NK-92 treated with Interleukin-12 subunit alpha and Interleukin-12 subunit beta, amount 100 ng/mL, for 24 hours (cell line): ENCODE results near the gene OIT3.

Experiments
- DNase-seq: peaks from one replicate; lab custom pipeline; 2025; lab: John Stamatoyannopoulos, UW

The OIT3 gene

DNA sequence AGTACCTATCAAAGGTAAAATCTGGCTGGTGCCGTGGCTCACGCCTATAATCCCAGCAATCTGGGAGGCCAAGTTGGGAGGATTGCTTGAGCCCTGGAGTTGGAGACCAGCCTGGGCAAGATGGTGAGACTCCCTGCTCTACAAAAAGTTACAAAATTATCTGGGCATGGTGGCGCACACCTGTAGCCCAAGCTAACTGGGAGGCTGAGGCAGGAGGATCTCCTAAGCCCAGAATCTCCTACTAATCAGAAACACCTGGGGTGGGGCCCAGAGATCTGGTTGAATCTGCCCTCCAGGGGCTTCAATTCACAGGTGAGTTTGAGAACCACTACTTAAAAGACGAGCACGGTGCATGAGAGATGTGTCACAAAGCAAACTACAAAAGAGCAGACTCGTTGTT, 58.6 kb downstream of the OIT3 start:
- no peak for DNase-seq

DNA sequence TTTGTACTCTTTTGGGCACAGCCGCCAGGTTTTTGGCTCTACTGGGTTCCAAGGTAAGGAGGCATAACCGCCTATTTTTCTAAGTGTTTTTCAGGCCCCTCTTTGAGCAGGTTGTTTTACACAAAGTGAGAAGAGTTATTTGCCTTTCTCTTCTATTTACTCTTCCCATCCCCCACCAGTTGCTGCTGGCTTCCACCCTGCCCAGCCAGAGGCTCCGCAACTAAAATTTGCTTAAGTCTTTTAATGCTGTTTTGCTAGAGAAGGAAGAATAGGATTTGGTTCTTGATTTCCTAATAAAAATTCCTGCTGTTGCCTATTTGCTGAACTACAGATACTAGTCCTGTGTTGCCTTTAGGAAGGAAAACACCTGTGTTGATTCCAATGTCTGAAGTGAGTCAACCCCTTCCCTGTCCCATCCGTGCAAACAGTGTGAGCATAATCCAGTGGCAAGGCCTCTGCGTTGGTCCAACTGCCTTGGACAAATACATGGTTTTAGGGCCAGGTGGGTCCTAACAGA, 59.2 kb downstream of the OIT3 start:
- no peak for DNase-seq

DNA sequence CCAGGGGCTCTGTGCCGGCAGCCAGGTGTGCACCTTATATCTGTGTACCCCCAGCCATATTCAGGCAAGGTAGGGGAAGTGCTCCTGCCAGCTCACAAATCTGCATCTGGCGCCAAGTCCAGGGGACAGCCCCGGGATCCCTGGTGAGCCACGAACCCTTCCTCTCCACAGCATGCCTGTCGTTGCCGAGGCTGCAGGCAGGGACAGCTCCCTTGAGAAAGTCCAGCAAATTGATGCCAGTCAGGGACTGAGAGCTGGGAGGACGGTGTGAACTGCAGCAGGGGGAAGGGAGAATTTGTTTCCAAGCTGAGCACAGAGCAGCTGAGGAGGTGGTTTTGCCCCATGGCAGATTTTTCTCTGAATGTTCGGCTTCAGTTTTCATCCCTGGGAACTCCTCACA, 60.1 kb downstream of the OIT3 start:
- DNase-seq, result no peak

DNA sequence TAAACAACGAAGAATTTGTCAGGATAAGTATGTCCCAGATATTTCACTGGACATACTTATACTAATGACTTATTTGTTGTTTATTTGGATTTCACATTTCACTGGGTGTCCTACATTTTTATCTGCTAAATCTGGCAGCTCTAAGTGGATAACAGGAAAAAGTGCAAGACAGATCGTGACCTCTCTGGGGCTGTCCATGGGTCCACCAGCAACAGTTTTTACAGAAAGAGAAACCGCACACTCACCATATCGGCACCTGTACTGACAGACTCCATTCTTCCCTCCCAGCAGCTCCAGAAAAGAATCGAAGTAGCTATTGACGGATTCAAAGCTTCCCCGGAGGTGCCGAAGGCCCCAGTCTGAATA, 60.7 kb downstream of the OIT3 start:
- no peak for DNase-seq

DNA sequence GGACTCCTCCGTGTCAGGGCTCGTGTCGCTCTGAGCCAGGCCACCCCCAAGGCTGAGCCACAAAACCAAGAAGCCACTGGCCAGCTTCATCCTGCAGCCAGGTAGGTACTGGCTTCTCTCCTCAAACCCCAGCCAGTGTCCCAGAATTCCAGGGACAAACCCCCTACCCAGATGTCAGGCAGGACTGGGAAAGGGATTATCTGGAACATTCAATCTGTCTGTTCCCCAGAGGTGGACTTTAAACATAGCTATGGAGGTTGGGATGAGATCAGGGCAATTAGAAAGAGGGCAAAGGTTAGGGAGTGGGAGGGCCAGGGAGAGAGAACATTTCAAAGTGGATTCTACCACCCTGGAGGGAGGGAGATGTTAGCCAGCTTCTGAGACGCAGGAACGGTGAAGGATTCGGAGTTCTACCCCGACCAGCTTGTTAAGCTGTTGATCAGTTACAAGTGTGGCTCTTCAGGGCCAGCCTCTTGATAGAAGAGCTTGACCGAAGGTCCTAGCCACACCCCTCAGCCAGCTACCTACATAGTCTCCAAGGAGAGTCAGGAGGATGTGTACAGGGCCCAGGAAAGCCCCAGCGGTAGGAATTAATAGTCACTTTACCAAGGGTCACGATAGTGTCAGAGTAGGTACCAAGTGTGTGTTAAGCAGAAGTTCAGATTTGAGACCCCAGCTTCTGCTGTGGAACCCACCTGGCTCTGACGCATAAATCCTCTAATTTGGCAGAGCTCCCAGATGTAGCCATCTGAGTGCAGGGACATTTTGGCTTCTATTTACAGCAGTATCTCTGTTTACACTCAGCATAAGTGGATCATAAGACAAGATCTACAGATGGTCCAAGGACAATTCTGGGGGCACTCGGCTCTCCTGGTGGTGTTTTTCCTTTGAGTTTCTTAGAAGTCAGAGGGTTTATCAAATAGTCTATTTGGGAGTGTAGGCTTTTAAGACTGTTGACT, 61.3 kb downstream of the OIT3 start, which contains the start of gene PLA2G12B:
TSS of gene PLA2G12B (minus strand) at position 211 of the 959 bp plus-strand sequence. CDS start at position 90, 121 bp downstream.
- DNase-seq, result no peak

DNA sequence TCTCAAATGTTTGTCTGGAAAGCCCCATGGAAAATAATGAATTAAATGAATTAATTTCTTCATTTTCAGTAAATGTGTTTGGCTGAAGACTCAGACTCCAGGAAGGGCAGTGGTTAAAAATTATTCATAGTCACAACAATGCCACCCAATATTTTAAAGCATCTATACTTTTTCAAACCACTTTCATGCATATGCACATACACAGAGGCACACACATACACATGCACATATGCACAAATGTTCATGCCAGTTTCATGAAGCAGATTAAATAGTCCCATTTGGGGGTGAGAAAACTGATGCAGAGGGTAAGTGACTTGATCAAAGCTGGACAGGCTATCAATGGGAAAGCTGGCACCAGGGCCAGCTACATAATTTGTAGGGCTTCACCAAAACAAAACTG, 62.5 kb downstream of the OIT3 start:
- DNase-seq, result no peak

DNA sequence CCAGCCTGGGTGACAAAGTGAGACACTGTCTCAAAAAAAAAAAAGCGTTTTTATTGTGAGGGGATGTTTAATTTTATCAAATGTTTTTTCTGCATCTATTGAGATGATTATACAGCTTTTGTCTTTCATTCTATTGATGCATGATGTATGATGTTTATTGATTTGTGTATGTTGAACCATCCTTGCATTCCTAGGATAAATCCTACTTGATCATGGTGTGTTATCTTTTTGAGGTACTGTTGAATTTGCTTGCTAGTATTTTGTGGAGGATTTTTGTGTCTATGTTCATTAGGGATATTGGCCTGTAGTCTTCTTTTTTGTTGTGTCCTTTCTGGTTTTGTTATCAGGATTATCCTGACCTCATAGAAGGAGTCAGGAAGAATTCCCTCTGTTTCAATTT, 83.3 kb downstream of the OIT3 start:
- DNase-seq, result no peak

DNA sequence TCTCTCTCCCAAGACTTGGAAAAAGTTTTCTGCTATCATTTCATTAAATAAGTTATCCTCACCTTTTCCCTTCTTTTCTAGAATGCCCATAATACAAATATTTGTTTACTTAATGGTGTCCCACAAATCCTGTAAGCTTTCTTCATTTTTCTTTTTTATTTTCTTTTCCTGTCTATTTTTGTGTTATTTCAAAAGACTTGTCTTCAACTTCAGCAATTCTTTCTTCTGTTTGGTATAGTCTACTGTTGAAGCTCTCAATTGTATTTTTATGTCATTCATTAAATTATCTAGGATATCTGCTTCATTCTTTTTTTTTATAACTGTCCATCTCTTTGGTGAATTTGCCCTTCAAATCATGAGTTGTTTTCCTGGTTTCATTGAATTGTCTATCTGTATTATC, 86.2 kb downstream of the OIT3 start:
- DNase-seq, result no peak

DNA sequence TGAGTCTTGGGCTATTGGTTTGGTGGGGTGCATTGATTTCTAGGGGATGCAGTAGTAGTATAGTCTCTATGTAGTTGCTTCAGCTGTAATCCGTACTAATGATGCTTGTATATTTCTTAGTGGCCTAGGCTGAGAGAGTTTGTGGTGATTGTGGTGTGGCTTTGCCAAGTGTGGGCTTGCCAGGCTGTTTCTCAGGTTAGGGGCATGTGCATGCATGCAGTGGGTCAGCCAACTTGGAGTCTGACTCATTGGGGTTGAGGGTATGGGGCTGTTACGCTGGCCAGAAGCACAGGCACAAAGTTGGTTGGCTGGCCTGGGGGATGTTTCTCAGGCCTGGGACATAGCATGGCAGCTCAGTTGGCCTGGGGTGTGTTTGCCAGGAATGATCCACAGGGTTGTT, 86.8 kb downstream of the OIT3 start:
- DNase-seq, result no peak

DNA sequence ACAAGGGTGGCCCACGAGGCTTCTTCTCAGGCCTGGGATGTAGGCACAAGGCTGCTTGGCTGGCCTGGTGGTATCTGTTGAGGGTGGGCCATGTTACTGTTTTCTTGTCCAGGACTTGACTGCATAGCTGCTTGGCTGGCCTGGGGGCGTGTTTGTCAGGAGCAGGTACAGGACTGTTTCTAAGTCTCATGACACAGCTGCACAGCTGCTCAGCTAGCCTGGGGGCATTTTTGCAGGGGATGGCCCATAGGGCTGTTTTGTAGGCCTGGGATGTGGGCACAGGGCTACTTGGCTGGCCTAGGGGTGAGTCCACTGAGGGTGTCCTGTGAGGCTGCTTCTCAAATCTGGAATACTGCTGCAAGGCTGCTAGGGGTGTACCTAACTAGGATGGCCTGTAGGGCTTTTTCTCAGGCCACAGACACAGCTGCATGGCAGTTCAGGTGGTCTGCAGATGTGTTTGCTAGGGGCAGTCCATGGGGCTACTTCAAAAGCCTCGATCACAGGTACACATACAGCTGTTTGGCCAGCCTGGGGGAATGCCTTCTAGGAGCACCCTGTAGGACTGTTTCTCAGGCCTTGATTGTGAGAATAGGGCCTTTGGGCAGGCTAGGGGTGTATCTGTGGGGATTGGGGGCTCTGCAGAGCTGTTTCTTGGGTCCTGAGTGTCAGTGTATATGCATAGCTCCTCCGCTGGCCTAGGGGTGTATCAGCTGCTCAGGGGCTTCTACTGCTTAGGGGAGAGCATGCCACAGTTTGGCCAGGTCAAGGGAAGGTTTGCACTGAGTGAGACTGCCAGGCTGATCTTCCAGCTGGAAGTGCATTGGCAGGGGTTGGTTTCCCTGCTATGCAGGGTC, 87.7 kb downstream of the OIT3 start:
- no peak for DNase-seq

DNA sequence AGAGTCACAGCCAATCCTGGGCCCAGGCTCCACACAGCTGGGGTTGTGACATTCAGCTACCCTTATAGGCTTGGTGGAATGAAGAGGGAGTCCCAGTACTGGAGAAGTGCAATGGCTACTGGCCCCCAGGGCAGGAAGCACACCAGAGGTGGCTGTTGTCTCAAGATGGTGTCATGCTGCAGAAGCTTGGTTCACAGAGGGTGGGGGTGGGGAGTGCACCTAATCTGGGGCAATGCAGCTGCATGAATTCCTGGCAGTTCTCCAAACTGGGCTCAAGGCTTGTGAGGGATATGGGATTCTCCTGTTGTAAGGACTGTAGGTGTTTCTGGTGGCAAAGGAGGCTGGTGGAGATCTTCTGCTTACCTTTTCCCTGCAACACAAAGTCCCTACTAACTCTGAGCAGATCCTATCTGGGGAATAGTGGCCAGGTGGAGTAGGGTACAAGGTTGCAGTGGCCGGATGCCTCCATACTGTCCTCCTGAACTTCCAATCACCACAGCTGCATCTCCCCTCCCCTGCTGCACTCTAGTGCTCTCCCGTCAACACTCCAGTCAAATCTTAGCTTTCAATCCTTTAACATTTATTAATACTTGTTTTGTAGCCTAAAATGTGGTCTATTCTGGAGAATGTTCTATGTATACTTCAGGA, 88.5 kb downstream of the OIT3 start:
- DNase-seq, result no peak
